ENCODE data around the gene PHF20. TPM values are rescaled to one million over a fixed set of nuclear protein-coding genes. Genes with fewer than 3 reads are reported as not detected.

PHF20 gene
- total and polyA plus RNA-seq, 2 of the 13 experiments (the other 11 are each of a cell fraction or from before 2014, with no cell fraction given), result 22.8 to 34.1 TPM

DNA sequence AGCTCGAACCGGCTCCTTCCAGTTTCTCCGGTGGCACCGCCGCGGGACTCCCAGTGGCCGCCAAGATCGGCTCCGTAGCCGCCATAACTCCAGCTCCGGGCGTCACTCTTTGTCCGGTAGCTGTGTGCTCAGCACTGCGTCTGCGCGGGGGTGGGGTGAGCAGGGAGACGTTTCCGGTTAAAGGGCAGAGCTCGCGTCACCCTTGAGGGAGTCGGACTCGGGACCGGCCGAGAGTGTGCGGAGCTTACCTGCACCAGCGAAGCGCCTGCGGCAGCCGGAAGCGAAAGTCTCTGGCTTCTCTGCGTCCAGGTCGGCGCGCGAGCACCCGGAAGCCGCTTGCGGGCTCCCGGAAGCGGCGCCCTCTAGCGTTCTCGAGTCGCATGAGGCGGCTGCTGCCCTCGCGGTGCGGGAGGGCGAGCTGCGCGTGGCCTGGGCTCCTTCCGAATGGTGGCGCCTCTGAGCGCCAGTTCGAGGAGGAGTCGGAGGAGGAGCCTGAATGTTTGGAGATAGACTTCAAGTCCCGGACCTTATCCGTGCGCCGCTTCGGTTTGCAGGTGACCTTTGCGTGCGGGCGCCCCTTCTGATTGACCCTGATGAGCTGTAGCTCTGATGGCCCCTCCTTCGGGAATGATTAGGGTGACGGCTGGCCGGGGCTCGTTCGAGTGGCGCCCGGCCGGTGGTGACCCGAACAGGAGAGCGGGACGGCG, 182.5 kb downstream of the PHF20 start, which contains the start of gene SCAND1 (continued):
- TF ChIP-seq ZNF562 (CRISPR knock-in tag; IDR thresholded peaks at IDR 0.05; ENCODE audit: borderline replicate concordance), result no peak
- TF ChIP-seq, protein P1, sequence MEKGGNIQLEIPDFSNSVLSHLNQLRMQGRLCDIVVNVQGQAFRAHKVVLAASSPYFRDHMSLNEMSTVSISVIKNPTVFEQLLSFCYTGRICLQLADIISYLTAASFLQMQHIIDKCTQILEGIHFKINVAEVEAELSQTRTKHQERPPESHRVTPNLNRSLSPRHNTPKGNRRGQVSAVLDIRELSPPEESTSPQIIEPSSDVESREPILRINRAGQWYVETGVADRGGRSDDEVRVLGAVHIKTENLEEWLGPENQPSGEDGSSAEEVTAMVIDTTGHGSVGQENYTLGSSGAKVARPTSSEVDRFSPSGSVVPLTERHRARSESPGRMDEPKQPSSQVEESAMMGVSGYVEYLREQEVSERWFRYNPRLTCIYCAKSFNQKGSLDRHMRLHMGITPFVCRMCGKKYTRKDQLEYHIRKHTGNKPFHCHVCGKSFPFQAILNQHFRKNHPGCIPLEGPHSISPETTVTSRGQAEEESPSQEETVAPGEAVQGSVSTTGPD (CRISPR knock-in tag; IDR thresholded peaks at IDR 0.05), result peak; percentile 83
- TF ChIP-seq ZSCAN31 (CRISPR knock-in tag; IDR thresholded peaks at IDR 0.05; ENCODE audit: low read depth), result no peak; the same call in 1 of the 2 replicates
- peak; percentile 98 for TF ChIP-seq ZMYM4 (CRISPR knock-in tag; IDR thresholded peaks at IDR 0.05)
- TF ChIP-seq U2AF2 (IDR thresholded peaks at IDR 0.05; ENCODE audit: low read depth, low read length), result 0 out of 2 replicates have a peak, but pooled peaks have one; percentile 43
- TF ChIP-seq, protein P2, sequence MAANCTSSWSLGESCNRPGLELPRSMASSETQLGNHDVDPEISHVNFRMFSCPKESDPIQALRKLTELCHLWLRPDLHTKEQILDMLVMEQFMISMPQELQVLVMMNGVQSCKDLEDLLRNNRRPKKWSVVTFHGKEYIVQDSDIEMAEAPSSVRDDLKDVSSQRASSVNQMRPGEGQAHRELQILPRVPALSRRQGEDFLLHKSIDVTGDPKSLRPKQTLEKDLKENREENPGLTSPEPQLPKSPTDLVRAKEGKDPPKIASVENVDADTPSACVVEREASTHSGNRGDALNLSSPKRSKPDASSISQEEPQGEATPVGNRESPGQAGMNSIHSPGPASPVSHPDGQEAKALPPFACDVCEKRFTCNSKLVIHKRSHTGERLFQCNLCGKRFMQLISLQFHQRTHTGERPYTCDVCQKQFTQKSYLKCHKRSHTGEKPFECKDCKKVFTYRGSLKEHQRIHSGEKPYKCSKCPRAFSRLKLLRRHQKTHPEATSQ (CRISPR knock-in tag; IDR thresholded peaks at IDR 0.05; ENCODE audit: borderline replicate concordance), result peak; percentile 97; the same call in 1 of the 2 replicates
- TF ChIP-seq, protein P3, sequence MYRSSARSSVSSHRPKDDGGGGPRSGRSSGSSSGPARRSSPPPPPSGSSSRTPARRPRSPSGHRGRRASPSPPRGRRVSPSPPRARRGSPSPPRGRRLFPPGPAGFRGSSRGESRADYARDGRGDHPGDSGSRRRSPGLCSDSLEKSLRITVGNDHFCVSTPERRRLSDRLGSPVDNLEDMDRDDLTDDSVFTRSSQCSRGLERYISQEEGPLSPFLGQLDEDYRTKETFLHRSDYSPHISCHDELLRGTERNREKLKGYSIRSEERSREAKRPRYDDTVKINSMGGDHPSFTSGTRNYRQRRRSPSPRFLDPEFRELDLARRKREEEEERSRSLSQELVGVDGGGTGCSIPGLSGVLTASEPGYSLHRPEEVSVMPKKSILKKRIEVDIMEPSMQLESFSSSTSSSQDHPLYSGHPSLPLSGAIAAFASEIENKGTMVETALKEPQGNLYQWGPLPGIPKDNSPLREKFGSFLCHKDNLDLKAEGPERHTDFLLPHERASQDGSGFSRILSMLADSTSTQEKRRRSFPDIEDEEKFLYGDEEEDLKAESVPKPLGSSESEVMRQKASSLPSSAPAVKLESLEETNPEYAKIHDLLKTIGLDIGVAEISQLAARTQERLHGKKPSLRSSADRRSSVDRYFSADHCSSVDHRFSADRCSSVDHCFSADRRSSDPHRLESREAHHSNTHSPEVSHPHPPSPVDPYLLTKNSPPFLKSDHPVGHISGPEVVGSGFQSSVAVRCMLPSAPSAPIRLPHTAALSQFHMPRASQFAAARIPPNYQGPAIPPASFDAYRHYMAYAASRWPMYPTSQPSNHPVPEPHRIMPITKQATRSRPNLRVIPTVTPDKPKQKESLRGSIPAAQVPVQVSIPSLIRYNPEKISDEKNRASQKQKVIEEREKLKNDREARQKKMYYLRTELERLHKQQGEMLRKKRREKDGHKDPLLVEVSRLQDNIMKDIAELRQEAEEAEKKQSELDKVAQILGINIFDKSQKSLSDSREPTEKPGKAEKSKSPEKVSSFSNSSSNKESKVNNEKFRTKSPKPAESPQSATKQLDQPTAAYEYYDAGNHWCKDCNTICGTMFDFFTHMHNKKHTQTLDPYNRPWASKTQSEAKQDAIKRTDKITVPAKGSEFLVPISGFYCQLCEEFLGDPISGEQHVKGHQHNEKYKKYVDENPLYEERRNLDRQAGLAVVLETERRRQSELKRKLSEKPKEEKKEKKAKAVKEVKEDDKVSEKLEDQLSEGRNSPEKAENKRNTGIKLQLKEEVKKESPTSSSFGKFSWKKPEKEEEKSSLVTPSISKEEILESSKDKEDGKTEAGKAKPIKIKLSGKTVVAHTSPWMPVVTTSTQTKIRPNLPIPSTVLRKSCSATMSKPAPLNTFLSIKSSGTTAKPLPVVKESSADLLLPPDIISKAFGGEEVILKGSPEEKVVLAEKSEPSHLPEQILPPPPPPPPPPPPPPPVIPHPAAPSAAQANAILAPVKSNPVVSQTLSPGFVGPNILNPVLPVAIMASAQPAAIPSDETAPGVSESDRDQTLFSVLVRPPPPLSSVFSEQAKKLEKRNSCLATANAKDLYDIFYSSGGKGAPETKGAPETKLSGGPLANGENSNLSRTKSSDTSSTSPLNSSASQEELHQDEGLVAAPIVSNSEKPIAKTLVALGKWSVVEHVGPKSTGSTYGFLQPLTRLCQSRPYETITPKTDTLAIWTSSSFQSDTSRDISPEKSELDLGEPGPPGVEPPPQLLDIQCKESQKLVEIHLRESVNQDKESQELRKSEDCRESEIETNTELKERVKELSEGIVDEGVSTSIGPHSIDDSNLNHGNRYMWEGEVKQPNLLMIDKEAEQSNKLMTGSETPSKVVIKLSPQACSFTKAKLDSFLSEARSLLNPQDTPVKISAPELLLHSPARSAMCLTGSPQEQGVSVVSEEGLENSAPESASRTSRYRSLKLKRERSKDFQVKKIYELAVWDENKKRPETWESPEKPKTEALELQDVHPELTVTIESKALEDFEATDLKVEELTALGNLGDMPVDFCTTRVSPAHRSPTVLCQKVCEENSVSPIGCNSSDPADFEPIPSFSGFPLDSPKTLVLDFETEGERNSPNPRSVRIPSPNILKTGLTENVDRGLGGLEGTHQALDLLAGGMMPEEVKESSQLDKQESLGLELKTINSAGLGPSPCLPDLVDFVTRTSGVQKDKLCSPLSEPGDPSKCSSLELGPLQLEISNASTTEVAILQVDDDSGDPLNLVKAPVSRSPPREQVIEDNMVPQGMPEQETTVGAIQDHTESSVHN (CRISPR knock-in tag; IDR thresholded peaks at IDR 0.05), result peak; percentile 55; the same call in 1 of the 2 replicates
- TF ChIP-seq ZNF10 (CRISPR knock-in tag; IDR thresholded peaks at IDR 0.05; ENCODE audit: borderline replicate concordance, low read depth), result no peak
- peak; percentile 78; the same call in 1 of the 2 replicates for TF ChIP-seq CHD2 (IDR thresholded peaks at IDR 0.05; ENCODE audit: low read depth, low read length)
- peak; percentile 79 for TF ChIP-seq FOSL2 (CRISPR knock-in tag; IDR thresholded peaks at IDR 0.05)
- TF ChIP-seq ZEB1 (IDR thresholded peaks at IDR 0.05; ENCODE audit: insufficient replicate concordance, low read depth), result peak; percentile 94
